ENCODE measurements around the gene GRID1. TPM values are rescaled to one million over a fixed set of nuclear protein-coding genes. Genes with fewer than 3 reads are reported as not detected.

The GRID1 gene
- total RNA-seq, 4 donors from 2014 or later = 17.2 to 28.1 (median 23.6) TPM

- H3K36me3 ChIP-seq = no peaks in the 10 kb centered on the region
- WGBS, 2 donors = 38 to 62% methylated on average over 3 to 5 of the region's 5 CpGs
- TF ChIP-seq CTCF (IDR thresholded peaks at IDR 0.05) (no peak), POLR2A (IDR thresholded peaks at IDR 0.05) (no peak)
- intact Hi-C loops (cut with DNase I) = no loop called here
- H3K4me1 ChIP-seq = peaks cover 8 to 29% of the 10 kb centered on the region in 2 donors
- no peaks in the 10 kb centered on the region for H3K9me3 ChIP-seq
- no peaks in the 10 kb centered on the region for H3K27me3 ChIP-seq
- DNase-seq = no peak
- H3K4me3 ChIP-seq (replicated peaks in 1 of 3) = no peak overlapping the region
- H3K27ac ChIP-seq = no peak overlapping the region
Measured at GRCh38 chr10:85916286-85916685, 450.3 kb downstream of the GRID1 start.

GRCh38 chr10:85915245-85915846 is 451.2 kb downstream of the GRID1 start:
- Histone ChIP-seq H3K9me3 (no peaks in the 10 kb centered on the region), H3K36me3 (no peaks in the 10 kb centered on the region), H3K27me3 (no peaks in the 10 kb centered on the region), H3K4me3 (replicated peaks in 1 of 3) (no peak overlapping the region), H3K27ac (no peak overlapping the region), H3K4me1 (peaks cover 8 to 27% of the 10 kb centered on the region in 2 donors)
- DNase-seq = no peak
- 94 to 97% methylated on average over 4 of the region's 4 CpGs for WGBS, 2 donors
- intact Hi-C loops (cut with DNase I) = no loop called here
- TF ChIP-seq POLR2A (IDR thresholded peaks at IDR 0.05) (no peak), CTCF (IDR thresholded peaks at IDR 0.05) (no peak)

- 94 to 98% methylated on average over 3 of the region's 3 CpGs for WGBS, 2 donors
- no peak overlapping the region for H3K4me3 ChIP-seq (replicated peaks in 1 of 3)
Measured at GRCh38 chr10:85914720-85915119, 451.9 kb downstream of the GRID1 start.

GRCh38 chr10:85908462-85908861 is 458.1 kb downstream of the GRID1 start:
- Histone ChIP-seq H3K36me3 (no peaks in the 10 kb centered on the region), H3K27me3 (no peaks in the 10 kb centered on the region), H3K4me1 (no peaks in the 10 kb centered on the region), H3K9me3 (no peaks in the 10 kb centered on the region), H3K4me3 (replicated peaks in 1 of 3) (no peak overlapping the region), H3K27ac (no peak overlapping the region)
- 93 to 95% methylated on average over 3 of the region's 3 CpGs for WGBS, 2 donors
- no peak for DNase-seq
- intact Hi-C loops (cut with DNase I) = no loop called here
- TF ChIP-seq POLR2A (IDR thresholded peaks at IDR 0.05) (no peak), CTCF (IDR thresholded peaks at IDR 0.05) (no peak)

More at GRCh38 chr10:85914720-85915119, 451.9 kb downstream of the GRID1 start:
- no peaks in the 10 kb centered on the region for H3K27me3 ChIP-seq
- no peak overlapping the region for H3K27ac ChIP-seq
- H3K36me3 ChIP-seq = no peaks in the 10 kb centered on the region
- intact Hi-C loops (cut with DNase I) = no loop called here
- DNase-seq = no peak
- peaks cover 4 to 21% of the 10 kb centered on the region in 2 donors for H3K4me1 ChIP-seq
- H3K9me3 ChIP-seq = no peaks in the 10 kb centered on the region
- TF ChIP-seq CTCF (IDR thresholded peaks at IDR 0.05) = no peak
- no peak for TF ChIP-seq POLR2A (IDR thresholded peaks at IDR 0.05)

- DNase-seq = no peak
- Histone ChIP-seq H3K4me1 (no peaks in the 10 kb centered on the region), H3K27ac (no peak overlapping the region), H3K4me3 (replicated peaks in 1 of 3) (no peak overlapping the region), H3K36me3 (no peaks in the 10 kb centered on the region), H3K27me3 (no peaks in the 10 kb centered on the region), H3K9me3 (no peaks in the 10 kb centered on the region)
- intact Hi-C loops (cut with DNase I) = no loop called here
- WGBS, 2 donors = 88 to 92% methylated on average over 5 of the region's 5 CpGs
- no peak for TF ChIP-seq CTCF (IDR thresholded peaks at IDR 0.05)
- no peak for TF ChIP-seq POLR2A (IDR thresholded peaks at IDR 0.05)
Measured at GRCh38 chr10:85902051-85902450, 464.5 kb downstream of the GRID1 start.

All from thyroid gland (tissue), 4 donors.